NOMO-1 treated with DMSO at 0.1 percent for 48 hours (cell line): ENCODE measurements around the gene PDCD7.
"Not testable (repeated sequence)": the region's sequence is repeated elsewhere in the genome, so short reads cannot be mapped to it uniquely, and the experiment has no call there.

Experiments used
- DNase-seq: peaks from one replicate; lab custom pipeline; 2025; ENCODE audit not compliant: unreplicated experiment; lab: John Stamatoyannopoulos, UW

PDCD7 gene, protein sequence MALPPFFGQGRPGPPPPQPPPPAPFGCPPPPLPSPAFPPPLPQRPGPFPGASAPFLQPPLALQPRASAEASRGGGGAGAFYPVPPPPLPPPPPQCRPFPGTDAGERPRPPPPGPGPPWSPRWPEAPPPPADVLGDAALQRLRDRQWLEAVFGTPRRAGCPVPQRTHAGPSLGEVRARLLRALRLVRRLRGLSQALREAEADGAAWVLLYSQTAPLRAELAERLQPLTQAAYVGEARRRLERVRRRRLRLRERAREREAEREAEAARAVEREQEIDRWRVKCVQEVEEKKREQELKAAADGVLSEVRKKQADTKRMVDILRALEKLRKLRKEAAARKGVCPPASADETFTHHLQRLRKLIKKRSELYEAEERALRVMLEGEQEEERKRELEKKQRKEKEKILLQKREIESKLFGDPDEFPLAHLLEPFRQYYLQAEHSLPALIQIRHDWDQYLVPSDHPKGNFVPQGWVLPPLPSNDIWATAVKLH

DNA sequence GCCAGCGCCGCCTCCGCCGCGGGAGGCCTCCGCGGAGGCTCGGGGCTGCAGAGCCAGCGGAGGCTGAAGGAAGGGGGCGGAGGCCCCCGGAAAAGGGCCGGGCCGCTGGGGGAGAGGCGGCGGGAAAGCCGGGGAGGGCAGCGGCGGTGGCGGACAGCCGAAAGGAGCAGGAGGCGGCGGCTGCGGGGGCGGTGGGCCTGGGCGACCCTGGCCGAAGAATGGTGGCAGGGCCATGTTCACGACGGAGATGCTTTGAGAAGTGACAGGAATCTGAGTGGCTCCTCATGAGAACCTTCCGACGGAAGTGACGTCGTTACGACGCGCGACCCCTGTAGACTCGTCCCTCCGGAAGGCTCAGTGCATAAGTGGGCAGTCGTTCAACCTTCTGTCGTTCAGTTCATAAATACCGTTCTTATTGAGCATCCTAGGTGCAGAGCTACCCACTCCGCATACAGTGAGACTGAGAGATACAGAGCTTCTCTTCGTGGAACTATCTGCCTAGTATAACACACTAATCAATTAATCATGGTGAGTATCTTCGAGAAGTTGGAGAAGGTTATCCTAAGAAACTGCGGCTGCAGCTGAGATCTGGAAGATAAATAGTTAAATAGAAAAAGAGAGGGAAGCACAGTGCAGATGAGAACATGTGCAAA is at the start of gene PDCD7:
Gene PDCD7, minus strand, starts transcription at position 261 of the 653 bp plus-strand sequence. Its CDS starts 27 bp downstream, at position 234.
- DNase-seq = peak; percentile 93

DNA sequence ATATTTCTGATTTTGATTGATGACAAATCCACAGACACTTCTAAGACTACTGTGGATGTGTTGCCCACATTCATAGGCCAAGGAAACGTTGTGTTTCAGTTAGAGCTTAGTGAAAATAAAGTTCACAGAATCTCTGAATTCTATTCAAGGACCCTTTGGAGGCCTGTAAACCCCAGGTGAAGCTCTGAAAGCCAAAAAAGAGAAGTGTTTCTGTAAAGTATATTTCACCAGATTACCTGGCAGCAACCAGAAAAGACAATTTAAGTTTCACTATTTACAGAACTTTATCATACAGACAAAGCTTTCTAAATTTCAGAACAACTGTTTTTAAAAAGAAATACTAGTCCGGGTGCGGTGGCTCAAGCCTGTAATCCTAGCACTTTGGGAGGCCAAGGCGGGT is 48.9 kb upstream of the PDCD7 start:
- no peak for DNase-seq

GRCh38 chr15:65181582-65182353 is 48.2 kb upstream of the PDCD7 start:
- DNase-seq = not testable (repeated sequence)

DNA sequence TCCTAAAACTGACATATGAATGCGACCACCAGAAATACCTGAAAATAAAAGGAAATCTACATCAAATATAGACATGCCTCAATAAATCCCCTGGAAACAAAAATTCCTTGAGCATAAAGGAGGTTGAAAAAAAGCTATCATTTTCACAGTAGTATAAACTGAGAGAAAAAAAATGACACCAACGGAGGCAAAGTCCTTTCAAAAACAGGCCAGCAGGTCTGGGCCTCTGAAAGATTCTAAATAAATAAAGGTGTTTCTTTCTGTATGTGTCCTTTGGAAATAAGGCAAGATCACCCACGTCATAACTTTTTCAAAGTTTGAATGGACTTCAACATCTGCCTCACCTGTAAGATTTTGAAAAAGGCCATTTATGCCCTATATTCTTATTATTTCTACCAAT is 46.6 kb upstream of the PDCD7 start:
- DNase-seq = no peak

DNA sequence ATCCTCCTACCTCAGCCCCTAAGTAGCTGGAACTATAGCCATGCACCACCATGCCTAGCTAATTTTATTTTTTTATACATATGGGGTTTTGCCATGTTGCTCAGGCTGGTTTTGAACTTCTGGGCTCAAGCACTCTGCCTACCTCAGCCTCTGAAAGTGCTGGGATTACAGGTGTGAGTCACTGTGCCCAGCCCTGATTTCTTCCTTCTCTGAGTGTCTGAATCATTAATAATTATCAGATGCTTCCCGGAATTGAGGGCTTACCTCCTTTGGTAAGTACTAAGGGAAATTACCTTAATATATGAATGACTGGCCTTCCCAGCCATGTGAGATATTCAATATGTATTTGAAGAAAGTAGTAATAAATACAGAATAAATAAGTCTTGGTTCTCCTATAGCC is 44.3 kb upstream of the PDCD7 start:
- no peak for DNase-seq

DNA sequence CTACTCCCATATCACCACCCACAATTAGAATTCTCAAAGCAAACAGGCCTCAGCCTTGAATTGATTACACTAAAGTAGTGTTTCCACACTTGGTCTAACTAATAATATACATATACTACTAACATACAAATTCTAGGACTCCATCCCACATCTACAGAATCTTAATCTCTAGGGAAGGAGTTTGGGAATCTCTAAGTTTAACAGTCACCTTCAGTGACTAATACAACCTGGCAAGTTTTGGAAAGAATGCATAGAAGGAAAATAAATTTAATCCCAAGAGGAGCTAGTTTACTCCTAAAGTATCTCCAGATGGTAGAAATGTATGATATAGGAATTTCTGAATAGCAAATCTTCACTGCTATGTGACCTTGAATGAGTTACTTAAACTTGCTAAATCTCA is 42.4 kb upstream of the PDCD7 start:
- DNase-seq = no peak

GRCh38 chr15:65175511-65175910 is 41.9 kb upstream of the PDCD7 start:
- DNase-seq = no peak

DNA sequence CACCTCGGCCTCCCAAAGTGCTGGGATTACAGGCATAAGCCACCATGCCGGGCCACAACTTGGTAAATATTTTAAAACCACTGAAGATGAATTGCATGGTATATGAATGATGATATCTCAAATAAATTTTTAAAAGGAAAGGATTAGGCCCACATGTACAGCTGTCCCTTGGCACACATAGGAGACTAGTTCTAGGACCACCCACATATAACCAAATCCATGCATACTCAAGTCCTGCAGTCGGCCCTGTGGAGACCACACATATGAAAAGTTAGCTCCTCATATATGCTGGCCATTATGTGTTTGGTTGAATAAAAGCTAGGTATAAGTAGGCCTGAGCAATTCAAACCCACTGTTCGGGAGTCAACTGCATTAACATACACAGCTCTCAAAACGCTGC is 40.9 kb upstream of the PDCD7 start:
- no peak for DNase-seq

- DNase-seq = no peak
These were observed 38.9 kb upstream of the PDCD7 start for GRCh38 chr15:65172531-65172930.

DNA sequence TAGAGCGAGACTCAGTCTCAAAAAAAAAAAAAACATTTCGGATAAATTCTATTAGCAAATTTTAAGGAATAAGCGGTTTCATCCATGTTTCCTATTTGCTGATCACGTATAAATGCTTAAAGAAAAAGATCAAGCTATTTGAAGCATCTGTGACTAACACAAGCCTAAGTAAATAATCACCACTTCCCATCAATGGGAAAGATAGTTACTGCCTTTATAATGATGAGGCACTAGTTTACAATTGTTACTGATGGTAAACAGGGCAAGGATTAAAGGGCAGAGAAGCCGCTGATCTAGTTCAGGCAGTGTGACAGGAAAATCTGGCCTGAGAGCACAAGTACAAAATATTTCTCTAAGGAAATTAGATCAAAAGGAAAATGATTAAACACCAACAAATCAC is 37.8 kb upstream of the PDCD7 start:
- no peak for DNase-seq

DNA sequence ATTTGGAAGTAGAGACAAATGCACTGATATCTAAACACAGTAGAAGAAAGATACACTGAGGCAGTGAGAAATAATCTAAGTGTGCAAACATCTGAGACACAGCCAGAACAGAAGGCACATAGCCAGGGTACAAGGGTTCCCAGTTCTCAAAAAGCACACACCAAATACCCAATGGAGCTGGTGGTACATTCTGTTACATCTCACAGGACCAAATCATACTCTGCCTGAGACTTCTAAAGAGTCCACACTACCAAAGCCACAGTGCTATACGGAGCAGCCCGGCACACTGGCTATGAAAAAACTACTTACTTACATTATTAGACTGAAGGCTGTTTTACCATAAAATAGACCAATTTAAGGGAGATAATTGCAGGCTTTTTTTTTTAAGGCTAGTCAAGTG is 32.3 kb upstream of the PDCD7 start:
- DNase-seq = no peak

DNA sequence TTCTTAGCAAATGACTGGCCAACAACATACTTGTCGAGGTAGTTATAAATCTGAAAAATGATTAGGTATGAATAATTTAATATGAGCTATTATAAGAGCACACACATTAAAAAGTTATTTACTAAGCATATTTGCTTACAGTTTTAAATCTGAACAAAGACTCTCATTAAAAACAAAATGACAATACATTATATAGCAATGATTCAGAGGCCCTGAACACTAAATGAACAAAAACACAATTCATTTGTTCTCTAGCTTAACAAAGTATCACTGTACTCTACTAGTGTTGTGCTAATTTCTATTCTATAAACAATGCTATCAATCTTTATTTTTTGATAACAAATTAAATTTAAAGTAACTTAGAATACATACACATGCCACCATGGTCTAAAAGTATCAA is 30.5 kb upstream of the PDCD7 start:
- no peak for DNase-seq

GRCh38 chr15:65163041-65163440 is 29.4 kb upstream of the PDCD7 start:
- DNase-seq = no peak

DNA sequence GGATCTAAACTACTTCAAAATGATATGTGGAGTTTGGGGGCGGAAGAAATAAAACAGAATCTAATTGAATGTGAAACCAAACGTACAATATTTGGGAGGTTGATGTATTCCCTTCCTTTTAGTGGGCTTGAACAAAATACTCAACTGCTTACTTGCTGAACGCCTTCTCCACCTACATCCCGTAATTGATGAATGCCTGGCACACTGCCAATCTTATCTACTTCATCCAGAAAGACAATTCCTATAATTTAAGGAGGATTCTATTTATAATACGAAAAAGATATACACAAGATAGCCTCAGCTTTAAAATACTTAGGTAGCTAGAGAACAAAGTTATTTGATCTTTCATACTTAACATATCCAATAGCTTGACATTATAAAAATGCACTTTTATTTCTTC is 23.1 kb upstream of the PDCD7 start:
- DNase-seq = no peak

GRCh38 chr15:65154720-65155119 is 21.1 kb upstream of the PDCD7 start:
- no peak for DNase-seq

DNA sequence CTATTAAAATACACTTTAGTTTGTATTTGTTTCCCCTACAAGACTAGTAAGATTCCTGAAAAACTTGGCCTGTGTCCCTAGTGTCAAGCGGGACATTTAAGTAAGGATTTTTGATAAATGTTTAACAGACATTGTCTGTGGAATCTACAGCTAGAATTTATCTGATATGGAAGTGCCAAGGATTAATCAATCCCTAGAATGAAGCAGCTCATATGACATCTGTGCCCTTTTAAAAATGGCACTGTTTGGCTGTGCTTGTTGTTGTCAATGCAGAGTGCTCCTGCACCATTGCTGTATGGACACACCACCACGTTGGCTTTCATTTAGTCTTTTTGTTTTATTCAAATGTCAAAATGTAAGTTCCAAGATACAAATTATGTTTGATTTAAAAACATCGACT is 14.3 kb upstream of the PDCD7 start:
- no peak for DNase-seq

GRCh38 chr15:65146438-65146837 is 12.8 kb upstream of the PDCD7 start:
- DNase-seq = no peak

GRCh38 chr15:65138631-65139030 is 5.0 kb upstream of the PDCD7 start:
- DNase-seq = not testable (repeated sequence)

- DNase-seq = not testable (repeated sequence)
These were observed 4.3 kb upstream of the PDCD7 start for GRCh38 chr15:65137893-65138292.

DNA sequence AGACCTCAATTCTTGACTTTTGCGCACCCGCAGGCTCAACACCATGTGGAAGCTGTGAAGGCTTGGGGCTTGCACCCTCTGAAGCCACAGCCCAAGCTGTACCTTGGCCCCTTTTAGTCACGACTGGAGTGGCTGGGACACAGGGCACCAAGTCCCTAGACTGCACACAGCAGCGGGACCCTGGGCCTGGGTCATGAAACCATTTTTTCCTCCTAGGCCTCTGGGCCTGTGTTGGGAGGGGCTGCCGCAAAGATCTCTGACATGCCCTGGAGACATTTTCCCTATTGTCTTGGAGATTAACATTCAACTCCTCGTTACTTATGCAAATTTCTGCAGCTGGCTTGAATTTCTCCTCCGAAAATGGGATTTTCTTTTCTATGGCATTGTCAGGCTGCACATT is 3.5 kb upstream of the PDCD7 start:
- not testable (repeated sequence) for DNase-seq

DNA sequence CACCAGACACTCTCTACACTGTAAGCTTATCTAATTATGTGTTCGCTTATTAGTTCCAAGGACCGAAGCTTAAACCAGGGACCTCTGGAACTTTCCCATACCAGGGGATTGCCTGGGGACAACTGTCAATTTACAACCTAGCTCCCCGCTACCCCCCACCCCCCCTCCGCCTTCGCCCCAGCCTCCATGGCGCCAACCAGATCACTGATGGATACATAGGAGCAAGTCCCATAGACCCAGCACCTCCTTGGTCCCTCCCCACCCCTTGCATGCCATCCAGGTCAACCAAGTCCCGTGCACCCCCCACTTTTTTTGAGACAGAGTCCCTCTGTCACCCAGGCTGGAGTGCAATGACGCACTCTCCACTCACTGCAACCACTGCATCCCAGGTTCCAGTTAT is 930 bp upstream of the PDCD7 start:
- no peak for DNase-seq
